Thymus (tissue), 11 donors: Measurements from ENCODE around the gene S100A3. TPM values are rescaled to one million over a fixed set of nuclear protein-coding genes. Genes with fewer than 3 reads are reported as not detected.

Experiments used
- DNase-seq, 9 donors: peaks; one replicate each; pipeline ENCODE4 v3.0.0-alpha.2; 2013; ENCODE audit warnings: low spot score in 9 of 9, low read depth in 6 of 9, missing footprints in 1 of 9
- H3K27ac ChIP-seq, 2 donors: one replicate each; pipeline ENCODE4 v1.5.1; 2013; ENCODE audit warnings: control low read depth in 1 of 2, low read depth in 1 of 2, low read length in 1 of 2, mild to moderate bottlenecking in 1 of 2, moderate library complexity in 1 of 2
- H3K27me3 ChIP-seq, 2 donors: one replicate each; pipeline ENCODE4 v1.5.1; 2013; ENCODE audit warnings: low read length in 1 of 2; ENCODE audit not compliant: control insufficient read depth in 2 of 2, insufficient read depth in 1 of 2
- H3K36me3 ChIP-seq, 2 donors: one replicate each; pipeline ENCODE4 v1.5.1; 2013; ENCODE audit warnings: low read length in 1 of 2, mild to moderate bottlenecking in 1 of 2, moderate library complexity in 1 of 2; ENCODE audit not compliant: control insufficient read depth in 2 of 2, insufficient read depth in 2 of 2
- H3K4me1 ChIP-seq, 2 donors: one replicate each; pipeline ENCODE4 v1.5.1; 2013; ENCODE audit warnings: low read length in 2 of 2; ENCODE audit not compliant: control insufficient read depth in 2 of 2, insufficient read depth in 2 of 2
- H3K4me3 ChIP-seq, 2 donors: one replicate each; pipeline ENCODE4 v1.5.1; 2013; ENCODE audit warnings: low read length in 2 of 2, control low read depth in 1 of 2, mild to moderate bottlenecking in 1 of 2
- H3K9me3 ChIP-seq, 2 donors: one replicate each; pipeline ENCODE4 v1.5.1; 2013; ENCODE audit warnings: low read length in 1 of 2, mild to moderate bottlenecking in 1 of 2; ENCODE audit not compliant: control insufficient read depth in 2 of 2, insufficient read depth in 1 of 2
- WGBS: extraction: QIAGEN DNeasy Blood & Tissue Kit; methylation state at CpG from one replicate; pipeline ENCODE4 v1.1.7; 2013; 5-methylcytosine and 5-hydroxymethylcytosine counted together
- polyA plus RNA-seq: library from polyadenylated mRNA; stranded (reverse); fragments of 200-250 nt; gene quantifications from one replicate; pipeline ENCODE4 v1.2.3, GENCODE V29; 2013
- total RNA-seq: library from RNA; stranded (reverse); fragments of 120-200 nt; gene quantifications from one replicate; pipeline ENCODE4 v1.2.4, GENCODE V29; 2013
- donor health status: healthy.

S100A3 gene
- total and polyA plus RNA-seq, 2 donors: 0.38 to 2.6 TPM

DNA sequence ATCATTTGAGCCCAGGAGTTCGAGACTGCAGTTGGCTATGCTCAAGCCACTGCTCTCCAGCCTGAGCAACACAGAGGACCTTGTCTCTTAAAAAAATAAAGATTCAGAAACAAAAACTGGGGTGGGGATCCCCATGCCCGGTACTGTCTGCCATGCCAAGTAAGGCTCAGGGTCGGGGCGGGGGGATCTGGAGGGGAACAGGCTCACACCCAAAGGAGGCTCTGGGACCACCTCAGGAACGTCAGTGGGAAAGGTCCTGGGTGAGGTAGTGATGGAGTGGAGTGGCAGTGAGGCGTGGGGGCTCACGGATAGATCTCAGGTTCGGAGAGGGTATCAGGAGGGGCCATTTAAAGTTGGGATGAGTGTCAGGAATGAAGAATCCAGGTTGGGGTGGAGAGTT is 2.7 kb downstream of the S100A3 start:
- H3K27me3 ChIP-seq: no peaks in the 10 kb centered on the region
- DNase-seq: no peak
- peak overlapping the region; percentile 95 to 99 for H3K27ac ChIP-seq
- no peaks in the 10 kb centered on the region for H3K36me3 ChIP-seq
- H3K9me3 ChIP-seq: no peaks in the 10 kb centered on the region
- H3K4me1 ChIP-seq: peaks cover 39 to 87% of the 10 kb centered on the region in 2 donors
- WGBS: 95% methylated on average over 8 of the region's 8 CpGs
- no peak overlapping the region for H3K4me3 ChIP-seq

- Histone ChIP-seq H3K4me3 (peak within 1 kb of the TSS; percentile 19 to 22), H3K9me3 (no peaks in the 10 kb centered on the region), H3K4me1 (peaks cover 49 to 97% of the 10 kb centered on the region in 2 donors), H3K27me3 (no peaks in the 10 kb centered on the region), H3K27ac (peak within 1 kb of the TSS; percentile 95 to 99), H3K36me3 (no peaks in the 10 kb centered on the region)
- 6% methylated on average over 19 of the region's 19 CpGs for WGBS
- peak; percentile 73 to 97 (median 89) for DNase-seq
Measured at GRCh38 chr1:153545067-153546055, 3.7 kb downstream of the S100A3 start, which contains the start of gene S100A4. S100A4 (minus strand) TSS chr1:153545806; CDS start chr1:153544794, 1,012 bp downstream.

DNA sequence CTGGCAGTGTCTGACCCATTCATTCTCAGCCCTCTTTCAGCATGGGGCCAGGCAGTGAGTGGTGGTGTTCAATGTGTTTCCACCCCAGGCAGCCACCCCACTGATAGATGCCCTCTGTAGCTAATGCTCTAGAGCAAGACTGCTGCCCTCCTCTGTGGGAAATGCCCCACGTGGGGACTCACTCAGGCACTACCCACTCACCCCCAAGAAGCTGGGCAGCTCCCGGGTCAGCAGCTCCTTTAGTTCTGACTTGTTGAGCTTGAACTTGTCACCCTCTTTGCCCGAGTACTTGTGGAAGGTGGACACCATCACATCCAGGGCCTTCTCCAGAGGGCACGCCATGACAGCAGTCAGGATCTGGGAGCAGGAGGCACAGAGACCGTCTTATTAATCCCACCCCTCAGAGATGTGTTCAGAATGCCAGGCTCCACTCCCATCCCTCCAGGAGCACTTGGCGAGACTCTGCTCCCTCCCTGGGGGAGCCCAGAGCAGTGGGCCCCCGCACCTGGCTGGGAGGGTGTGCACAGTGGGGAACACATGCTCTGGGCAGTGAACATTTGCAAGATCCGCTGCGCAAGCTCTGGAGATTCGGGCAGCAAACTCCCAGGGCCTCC is 4.5 kb downstream of the S100A3 start:
- WGBS: 79% methylated on average over 10 of the region's 10 CpGs
- DNase-seq: no peak
- Histone ChIP-seq H3K4me3 (peak overlapping the region; percentile 19 to 22), H3K27ac (peak overlapping the region; percentile 95 to 99), H3K9me3 (no peaks in the 10 kb centered on the region), H3K4me1 (peaks cover 57 to 97% of the 10 kb centered on the region in 2 donors), H3K27me3 (no peaks in the 10 kb centered on the region), H3K36me3 (no peaks in the 10 kb centered on the region)

GRCh38 chr1:153543736-153544135 is 5.3 kb downstream of the S100A3 start:
- peaks cover 58 to 92% of the 10 kb centered on the region in 2 donors for H3K4me1 ChIP-seq
- H3K27me3 ChIP-seq: no peaks in the 10 kb centered on the region
- DNase-seq: no peak
- H3K4me3 ChIP-seq: no peak overlapping the region
- H3K36me3 ChIP-seq: no peaks in the 10 kb centered on the region
- peak overlapping the region in 1 of 2 donors; percentile 99 for H3K27ac ChIP-seq
- no peaks in the 10 kb centered on the region for H3K9me3 ChIP-seq
- 33% methylated on average over 4 of the region's 4 CpGs for whole genome bisulfite sequencing

- no peak overlapping the region for H3K4me3 ChIP-seq
- no peak for DNase-seq
- H3K36me3 ChIP-seq: no peaks in the 10 kb centered on the region
- H3K4me1 ChIP-seq: peaks cover 58 to 93% of the 10 kb centered on the region in 2 donors
- no peaks in the 10 kb centered on the region for H3K27me3 ChIP-seq
- H3K27ac ChIP-seq: peak overlapping the region in 1 of 2 donors; percentile 99
- H3K9me3 ChIP-seq: no peaks in the 10 kb centered on the region
- WGBS: 78% methylated on average over 13 of the region's 13 CpGs
Measured at GRCh38 chr1:153542956-153543711, 5.9 kb downstream of the S100A3 start.

GRCh38 chr1:153541641-153542590 is 7.1 kb downstream of the S100A3 start:
- H3K4me1 ChIP-seq: peaks cover 59 to 84% of the 10 kb centered on the region in 2 donors
- H3K36me3 ChIP-seq: no peaks in the 10 kb centered on the region
- no peak overlapping the region for H3K4me3 ChIP-seq
- DNase-seq: no peak
- H3K9me3 ChIP-seq: peaks cover 0 to 4% of the 10 kb centered on the region in 2 donors
- 86% methylated on average over 13 of the region's 13 CpGs for WGBS
- no peaks in the 10 kb centered on the region for H3K27me3 ChIP-seq
- H3K27ac ChIP-seq: peak overlapping the region; percentile 9 to 87

- peak in 4 of 9 donors; percentile 54 to 84 (median 64) for DNase-seq
- H3K27ac ChIP-seq: peak within 1 kb of the TSS; percentile 82 to 87
- no peaks in the 10 kb centered on the region for H3K27me3 ChIP-seq
- H3K4me1 ChIP-seq: peaks cover 55 to 81% of the 10 kb centered on the region in 2 donors
- H3K9me3 ChIP-seq: peaks cover 0 to 5% of the 10 kb centered on the region in 2 donors
- 58% methylated on average over 11 of the region's 11 CpGs for WGBS
- H3K4me3 ChIP-seq: no peak within 1 kb of the TSS
- H3K36me3 ChIP-seq: no peaks in the 10 kb centered on the region
Measured at GRCh38 chr1:153540394-153541361, 8.4 kb downstream of the S100A3 start, which contains the start of gene S100A5. S100A5 (minus strand) TSS chr1:153540934; CDS start chr1:153540191, 743 bp downstream.
